ENCODE results near the gene ATP5PD.
"Not testable (repeated sequence)": the region's sequence is repeated elsewhere in the genome, so short reads cannot be mapped to it uniquely, and the experiment has no call there.

The ATP5PD gene

GRCh38 chr17:75051941-75052340 lies 5.2 kb upstream of the ATP5PD start:
- DNase-seq (ENCODE audit: low spot score) = no peak

GRCh38 chr17:75049706-75050105 lies 2.9 kb upstream of the ATP5PD start:
- DNase-seq (ENCODE audit: low spot score) = no peak

DNA sequence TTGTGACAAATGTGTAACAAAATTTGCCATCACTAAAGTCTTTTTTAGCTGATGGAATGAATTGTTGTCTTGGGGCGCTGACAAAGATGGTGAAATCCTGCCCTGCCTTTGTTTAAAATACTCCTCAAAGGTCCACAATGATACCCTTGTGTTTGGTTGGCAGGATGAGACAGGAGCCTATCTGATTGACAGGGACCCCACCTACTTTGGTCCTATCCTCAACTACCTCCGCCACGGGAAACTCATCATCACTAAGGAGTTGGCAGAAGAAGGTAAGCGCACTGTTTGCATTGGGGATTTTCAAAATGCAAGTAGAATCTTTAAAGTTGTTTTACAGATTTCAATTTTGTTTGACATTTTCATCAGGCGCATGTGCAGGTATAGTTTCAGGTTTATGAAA lies 2.3 kb upstream of the ATP5PD start:
- DNase-seq (ENCODE audit: low spot score) = no peak

- no peak for DNase-seq (ENCODE audit: low spot score)
Observed at GRCh38 chr17:75048249-75048878, 1.6 kb upstream of the ATP5PD start.

DNA sequence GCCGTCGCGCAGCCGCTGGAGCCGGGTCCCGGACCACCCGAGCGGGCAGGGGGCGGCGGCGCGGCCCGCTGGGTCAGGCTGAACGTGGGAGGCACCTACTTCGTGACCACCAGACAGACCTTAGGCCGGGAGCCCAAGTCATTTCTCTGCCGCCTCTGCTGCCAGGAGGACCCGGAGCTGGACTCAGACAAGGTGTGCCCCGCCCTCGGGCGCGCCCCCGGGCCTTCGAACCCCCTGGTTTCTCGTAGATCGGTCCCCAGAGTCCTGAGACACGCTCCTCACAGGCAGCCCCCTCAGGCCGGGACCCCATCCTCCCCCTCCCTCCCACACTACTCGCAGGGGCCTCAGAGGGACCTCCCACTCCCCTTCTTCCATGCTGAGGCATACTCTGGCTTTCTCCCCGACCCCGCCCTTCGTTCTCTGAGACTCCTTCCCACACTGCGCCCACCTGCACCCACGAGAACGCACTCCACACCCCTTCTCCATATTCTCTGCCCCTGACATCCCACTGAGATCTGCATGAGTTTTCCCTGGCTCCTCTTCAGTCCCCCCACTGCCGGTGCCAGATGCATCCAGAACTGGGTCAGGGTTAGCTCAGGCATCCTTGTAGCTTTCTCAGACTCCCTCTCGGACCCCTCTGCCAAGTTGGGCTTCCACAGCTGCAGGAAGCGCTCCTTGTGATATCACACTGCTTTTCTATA lies 779 bp upstream of the ATP5PD start:
- peak; percentile 29 for DNase-seq (ENCODE audit: low spot score)

- DNase-seq (ENCODE audit: low spot score) = not testable (repeated sequence)
Observed at GRCh38 chr17:75045946-75046406, 793 bp downstream of the ATP5PD start.

DNA sequence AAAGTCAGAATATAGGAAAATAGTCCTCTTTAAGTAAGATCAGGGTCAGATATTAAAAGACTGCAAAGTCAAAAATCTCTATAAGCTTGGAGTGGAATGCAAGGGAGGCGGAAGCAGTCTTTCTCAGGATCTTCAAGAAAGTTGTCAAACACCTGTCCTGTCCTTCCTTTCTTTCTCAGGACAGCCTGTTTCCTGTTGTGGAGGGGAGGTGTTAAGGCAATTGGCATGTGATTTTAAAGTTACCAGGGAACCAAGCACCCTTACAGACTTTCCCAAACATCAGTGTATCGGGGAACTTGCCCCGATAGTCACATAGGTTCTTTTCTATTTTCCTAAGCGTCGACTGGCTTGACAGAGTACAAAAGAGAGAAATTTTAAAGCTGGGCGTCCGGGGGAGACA lies 2.1 kb downstream of the ATP5PD start:
- DNase-seq (ENCODE audit: low spot score) = no peak

DNA sequence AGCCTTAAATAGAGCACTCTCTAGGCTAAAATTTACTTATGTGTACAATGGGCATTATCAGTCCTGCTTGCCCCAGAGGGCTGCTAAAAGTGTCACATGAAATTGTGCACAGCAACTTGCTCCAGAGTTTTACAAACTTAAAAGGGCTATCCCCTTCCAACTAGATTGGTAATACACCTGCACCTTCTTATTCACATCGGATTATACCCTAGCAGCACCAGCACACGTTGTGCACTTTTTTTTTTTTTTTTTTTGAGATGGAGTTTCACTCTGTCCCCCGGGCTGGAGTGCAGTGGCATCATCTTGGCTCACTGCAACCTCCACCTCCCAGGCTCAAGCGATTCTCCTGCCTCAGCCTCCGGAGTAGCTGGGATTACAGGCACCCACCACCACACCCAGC lies 3.0 kb downstream of the ATP5PD start:
- DNase-seq (ENCODE audit: low spot score) = not testable (repeated sequence)

GRCh38 chr17:75041656-75042280 lies 5.0 kb downstream of the ATP5PD start:
- no peak for DNase-seq (ENCODE audit: low spot score)

DNA sequence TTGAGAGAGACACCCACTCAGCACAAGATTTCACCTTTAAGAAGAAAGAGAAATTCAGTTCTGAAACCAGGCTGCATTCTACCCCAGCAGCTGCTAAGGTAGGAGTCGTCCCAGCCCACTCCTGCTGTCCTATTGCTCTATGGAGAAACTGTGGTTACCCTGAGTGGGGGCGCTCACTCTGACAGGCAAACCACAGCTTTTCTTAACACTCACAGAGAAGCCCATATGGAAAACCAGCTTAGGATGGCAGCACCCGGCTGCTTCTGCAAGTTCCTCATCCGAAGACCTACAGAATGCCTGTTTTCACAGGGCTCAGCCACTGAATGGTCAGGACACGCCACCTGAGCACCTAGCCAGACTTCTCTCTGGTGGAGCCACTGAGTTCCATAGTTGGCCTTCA lies 7.5 kb downstream of the ATP5PD start:
- DNase-seq (ENCODE audit: low spot score) = no peak

GRCh38 chr17:75036643-75037268 lies 10.0 kb downstream of the ATP5PD start:
- DNase-seq (ENCODE audit: low spot score) = no peak

GRCh38 chr17:75034236-75034908 lies 12.4 kb downstream of the ATP5PD start:
- DNase-seq (ENCODE audit: low spot score) = peak; percentile 65

DNA sequence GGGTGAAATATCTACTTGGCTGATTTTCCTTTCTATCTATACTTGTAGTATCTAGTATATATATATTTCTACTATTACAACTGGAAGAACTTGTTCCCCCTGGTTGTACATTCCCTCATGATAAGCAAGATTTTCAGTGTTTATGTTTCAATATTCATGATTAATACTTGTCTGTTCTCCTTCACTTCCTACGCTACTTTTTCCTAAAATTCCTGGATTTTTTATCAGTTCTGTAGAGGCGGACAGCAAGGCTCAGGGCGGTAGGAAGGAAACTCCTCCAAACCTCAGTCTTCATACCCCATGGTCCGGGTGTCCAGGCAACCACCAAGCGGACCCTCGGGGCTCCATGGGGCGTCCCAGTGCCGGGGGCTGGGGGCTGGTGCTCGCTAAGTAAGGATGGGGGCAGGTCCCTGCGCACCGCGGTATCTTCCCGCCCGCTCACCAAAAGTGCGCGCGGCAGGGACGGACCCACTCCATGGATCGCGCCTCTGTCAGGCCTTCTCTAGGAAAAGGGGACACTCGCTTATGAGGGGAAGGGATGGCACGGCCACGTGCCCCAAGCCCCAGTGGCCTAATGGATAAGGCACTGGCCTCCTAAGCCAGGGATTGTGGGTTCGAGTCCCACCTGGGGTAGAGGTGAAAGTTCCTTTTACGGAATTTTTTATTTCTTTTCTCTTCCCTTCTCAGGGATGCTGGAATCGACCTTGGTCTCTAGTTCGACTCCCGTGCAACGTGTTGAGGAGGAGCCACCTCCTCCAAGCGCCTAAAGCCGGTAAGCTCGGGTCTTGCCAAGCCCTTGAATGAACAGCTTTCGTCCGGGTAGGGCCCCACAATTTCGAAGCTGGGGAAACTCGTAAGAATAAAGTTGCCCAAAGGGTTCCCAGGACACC lies 13.2 kb downstream of the ATP5PD start:
- peak; percentile 55 for DNase-seq (ENCODE audit: low spot score)

DNA sequence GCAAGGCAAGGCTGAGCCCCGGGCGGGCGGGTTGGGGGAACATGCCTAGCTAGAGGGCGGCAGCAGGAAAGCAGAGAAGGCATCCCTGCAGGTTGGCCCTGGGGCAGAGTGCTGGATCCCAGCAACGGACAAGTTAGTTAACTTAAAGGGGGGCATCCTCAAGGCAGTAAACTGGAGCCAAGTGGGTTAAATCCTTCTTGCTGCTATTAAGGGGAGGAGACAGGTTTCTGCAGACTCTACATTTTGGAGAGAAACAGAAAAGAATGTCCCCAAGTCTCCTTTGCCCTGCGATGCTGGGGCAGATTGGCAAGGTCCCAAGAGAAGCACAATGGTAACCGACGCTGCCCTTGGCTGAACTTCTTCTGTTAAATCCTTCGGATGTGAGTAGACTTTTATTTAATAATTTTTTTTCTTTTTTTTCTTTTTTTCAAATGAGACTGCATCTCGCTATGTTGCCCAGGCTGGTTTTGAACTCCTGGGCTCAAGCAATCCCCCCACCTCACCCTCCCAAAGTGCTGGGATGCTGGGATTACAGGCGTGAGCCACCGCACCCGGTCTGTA lies 14.0 kb downstream of the ATP5PD start:
- DNase-seq (ENCODE audit: low spot score) = no peak

- DNase-seq (ENCODE audit: low spot score) = peak; percentile 63
Observed at GRCh38 chr17:75031972-75032719, 14.6 kb downstream of the ATP5PD start.

- no peak for DNase-seq (ENCODE audit: low spot score)
Observed at GRCh38 chr17:75030161-75030560, 16.6 kb downstream of the ATP5PD start.

GRCh38 chr17:75026650-75027049 lies 20.1 kb downstream of the ATP5PD start:
- not testable (repeated sequence) for DNase-seq (ENCODE audit: low spot score)

DNA sequence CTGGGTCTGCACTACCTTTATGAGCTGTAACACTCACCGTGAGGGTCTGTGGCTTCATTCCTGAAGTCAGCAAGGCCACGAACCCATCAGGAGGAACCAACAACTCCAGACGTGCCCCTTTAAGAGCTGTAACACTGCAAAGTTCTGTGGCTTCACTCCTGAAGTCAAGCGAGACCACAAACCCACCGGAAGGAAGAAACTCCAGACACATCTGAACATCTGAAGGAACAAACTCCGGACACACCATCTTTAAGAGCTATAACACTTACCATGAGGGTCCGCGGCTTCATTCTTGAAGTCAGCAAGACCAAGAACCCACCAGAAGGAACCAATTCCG lies 21.4 kb downstream of the ATP5PD start:
- not testable (repeated sequence) for DNase-seq (ENCODE audit: low spot score)

GRCh38 chr17:75024686-75025397 lies 21.9 kb downstream of the ATP5PD start:
- no peak for DNase-seq (ENCODE audit: low spot score)
